GM12878 (cell line): ENCODE results near the gene CSE1L.

Experiments used
- ATF3 ChIP-seq: IDR thresholded peaks from 2 replicates; pipeline ENCODE4 v1.6.1; 2011; ENCODE audit warnings: low read depth, mild to moderate bottlenecking, low read length, moderate library complexity, borderline replicate concordance; ENCODE audit errors: extremely low read depth
- CEBPB ChIP-seq, 2 experiments: fragments of 150-350 bp in 1 of 2; IDR thresholded peaks; 2 replicates each; pipeline ENCODE4 v1.6.1; 2012 to 2014; ENCODE audit warnings: low read depth in 2 of 2, low read length in 2 of 2, borderline replicate concordance in 1 of 2, inconsistent platforms in 1 of 2
- CTCF ChIP-seq, 3 experiments: IDR thresholded peaks in 2 of 3; conservative IDR thresholded peaks in 1 of 3; 2 replicates each; pipeline ENCODE4 v1.5.1; 2011; ENCODE audit warnings: low read depth in 3 of 3, low read length in 3 of 3, mild to moderate bottlenecking in 3 of 3, control low read depth in 2 of 3, moderate library complexity in 2 of 3, inconsistent platforms in 1 of 3, mixed read lengths in 1 of 3; ENCODE audit not compliant: control insufficient read depth in 2 of 3, insufficient read depth in 1 of 3; ENCODE audit errors: extremely low read depth in 1 of 3
- ZNF274 ChIP-seq: IDR thresholded peaks from one replicate; pipeline ENCODE4 v1.8.0; 2011; ENCODE audit not compliant: insufficient read length, insufficient read depth

GRCh38 chr20:49132995-49133478 lies 86.9 kb downstream of the CSE1L start:
- TF ChIP-seq ATF3 (no peak), CEBPB (IDR thresholded peaks at IDR 0.05; ENCODE audit: borderline replicate concordance in 1 of 2, low read depth in 2 of 2, low read length in 2 of 2) (no peak), CTCF (IDR thresholded peaks at IDR 0.05 in 2 of 3, conservative IDR thresholded peaks at IDR 0.05 in 1 of 3; ENCODE audit: control insufficient read depth in 2 of 3, extremely low read depth in 1 of 3, insufficient read depth in 1 of 3, low read depth in 3 of 3, low read length in 3 of 3) (peak; percentile 31 to 63 (median 53); a peak in 5 of 6 replicates), ZNF274 (no peak)
